Upper lobe of left lung (tissue), 6 donors: ENCODE results near the gene SIN3A. TPM values are rescaled to one million over a fixed set of nuclear protein-coding genes. Genes with fewer than 3 reads are reported as not detected.
A peak's percentile ranks its signal among the peaks of the same experiment; 100 is the strongest.

Experiments
- ATAC-seq, 2 donors: fragments of 200-7000 bp; cut with Tn5 transposase; one replicate each; pipeline ENCODE4 v1.9.1; 2022; ENCODE audit warnings: mild to moderate bottlenecking in 2 of 2, moderate library complexity in 2 of 2; ENCODE audit not compliant: low FRiP score in 2 of 2
- DNase-seq, 2 donors: peaks; one replicate each; pipeline ENCODE4 v3.0.0-alpha.2; 2019 to 2020
- H3K27ac ChIP-seq, 4 donors: fragments of 200-600 bp; sonication (generic); one replicate each; pipeline ENCODE4 v1.5.1; 2016 to 2019
- H3K27me3 ChIP-seq, 4 donors: fragments of 200-600 bp; sonication (generic); one replicate each; pipeline ENCODE4 v1.5.1; 2017 to 2019
- H3K36me3 ChIP-seq, 4 donors: fragments of 200-600 bp; sonication (generic); one replicate each; pipeline ENCODE4 v1.5.1; 2016 to 2019
- H3K4me1 ChIP-seq, 4 donors: fragments of 200-600 bp; sonication (generic); one replicate each; pipeline ENCODE4 v1.5.1; 2018 to 2019
- H3K4me3 ChIP-seq, 4 donors: fragments of 200-600 bp; sonication (generic); one replicate each; pipeline ENCODE4 v1.5.1; 2017 to 2019; ENCODE audit warnings: mild to moderate bottlenecking in 2 of 4, moderate library complexity in 1 of 4
- H3K9me3 ChIP-seq, 4 donors: fragments of 200-600 bp; sonication (generic); one replicate each; pipeline ENCODE4 v1.5.1; 2018 to 2019
- CTCF ChIP-seq, 6 experiments: fragments of 450-650 bp in 4 of 6; fragments of 200-600 bp in 2 of 6; sonication (generic) in 2 of 6; IDR thresholded peaks; one replicate each; pipeline ENCODE4 v1.5.1; 2016 to 2019; ENCODE audit warnings: antibody characterized with exemption in 6 of 6
- EP300 ChIP-seq, 4 donors: sonication (generic); formaldehyde crosslinking; IDR thresholded peaks; one replicate each; pipeline ENCODE4 v1.5.1; 2017; ENCODE audit warnings: antibody characterized with exemption in 4 of 4, control low read depth in 2 of 4
- POLR2A ChIP-seq, 4 donors: fragments of 450-650 bp; IDR thresholded peaks; one replicate each; pipeline ENCODE4 v1.5.1; 2016 to 2017; ENCODE audit warnings: antibody characterized with exemption in 4 of 4, mild to moderate bottlenecking in 2 of 4
- POLR2AphosphoS5 ChIP-seq, 2 donors: sonication (generic); formaldehyde crosslinking; IDR thresholded peaks; one replicate each; pipeline ENCODE4 v1.5.1; 2017; ENCODE audit warnings: antibody characterized with exemption in 2 of 2
- WGBS, 2 donors: methylation state at CpG; one replicate each; pipeline ENCODE4 v1.1.5; 2017 to 2018; 5-methylcytosine and 5-hydroxymethylcytosine counted together
- total RNA-seq, 6 donors: library from RNA; depleted of rRNA in 4 of 6; stranded (reverse); fragments of >200 nt in 4 of 6; gene quantifications; one replicate each; pipeline versions ENCODE4 v1.1.0 to v1.2.1, GENCODE V29; 2016 to 2021
- donor health status: DM: no; HTN: no; CAD: no; lungs with moderate emphysema.
- donor health status: DM: no; HTN: yes; CAD: no; lungs with severe emphysema.

The SIN3A gene
- total RNA-seq, 6 donors from 2014 or later, result 28.0 to 105 (median 56.6) TPM

DNA sequence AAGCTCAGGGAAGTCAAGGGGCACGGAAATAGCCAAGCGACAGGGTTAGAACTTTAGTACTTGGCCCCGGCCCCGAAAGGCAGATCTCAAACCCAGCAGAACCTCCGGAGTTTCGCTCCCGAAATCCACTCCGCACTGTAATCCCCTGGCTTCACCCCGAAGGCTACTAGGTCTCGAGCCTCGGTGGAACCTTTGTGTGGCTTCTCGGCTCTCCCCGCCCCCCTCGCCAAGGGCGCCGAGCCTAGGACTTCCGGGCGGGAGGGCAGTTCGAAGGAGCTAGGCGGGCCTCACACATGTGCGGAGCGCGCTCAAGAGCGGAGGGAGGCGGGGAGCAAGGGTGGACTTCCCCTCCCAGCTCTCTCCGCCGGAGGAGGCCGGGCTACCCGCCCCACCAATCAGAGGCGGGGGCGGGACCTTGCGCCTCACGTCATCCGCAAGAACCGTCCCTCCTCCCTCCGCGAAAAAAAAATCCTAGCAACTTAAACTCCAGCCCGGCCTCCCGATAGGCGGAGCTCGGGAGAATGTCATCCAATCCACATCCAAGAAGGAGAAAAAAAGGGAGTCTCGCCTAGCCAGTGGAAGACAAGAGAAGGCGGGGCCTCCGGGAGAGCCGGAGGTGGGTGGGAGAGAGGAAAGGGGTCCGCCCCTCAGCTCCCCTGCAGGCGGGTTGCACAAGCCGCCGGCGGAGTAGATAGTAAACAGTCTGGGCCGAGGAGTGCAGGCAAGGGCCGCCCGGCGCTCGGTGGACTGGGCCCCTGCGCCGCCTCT lies 2.4 kb upstream of the SIN3A start:
- H3K27me3 ChIP-seq, result no peaks in the 10 kb centered on the region
- H3K4me1 ChIP-seq, result peaks cover 23 to 47% (median 29%) of the 10 kb centered on the region in 4 donors
- H3K36me3 ChIP-seq, result no peaks in the 10 kb centered on the region
- H3K4me3 ChIP-seq, result peak overlapping the region; percentile 58 to 96 (median 88)
- DNase-seq, result peak; percentile 98
- peak overlapping the region; percentile 94 to 99 (median 98) for H3K27ac ChIP-seq
- peak in 2 of 6 experiments; percentile 11 to 22 for TF ChIP-seq CTCF (IDR thresholded peaks at IDR 0.05)
- peak; percentile 31 to 77 (median 60) for TF ChIP-seq POLR2A (IDR thresholded peaks at IDR 0.05)
- peak; percentile 85 for TF ChIP-seq POLR2AphosphoS5 (IDR thresholded peaks at IDR 0.05)
- TF ChIP-seq EP300 (IDR thresholded peaks at IDR 0.05), result peak in 1 of 4 donors; percentile 31
- no peaks in the 10 kb centered on the region for H3K9me3 ChIP-seq
- WGBS, 2 donors, result 0 to 1% methylated on average over 36 to 43 of the region's 57 CpGs
- ATAC-seq, result peak; percentile 74 to 90

DNA sequence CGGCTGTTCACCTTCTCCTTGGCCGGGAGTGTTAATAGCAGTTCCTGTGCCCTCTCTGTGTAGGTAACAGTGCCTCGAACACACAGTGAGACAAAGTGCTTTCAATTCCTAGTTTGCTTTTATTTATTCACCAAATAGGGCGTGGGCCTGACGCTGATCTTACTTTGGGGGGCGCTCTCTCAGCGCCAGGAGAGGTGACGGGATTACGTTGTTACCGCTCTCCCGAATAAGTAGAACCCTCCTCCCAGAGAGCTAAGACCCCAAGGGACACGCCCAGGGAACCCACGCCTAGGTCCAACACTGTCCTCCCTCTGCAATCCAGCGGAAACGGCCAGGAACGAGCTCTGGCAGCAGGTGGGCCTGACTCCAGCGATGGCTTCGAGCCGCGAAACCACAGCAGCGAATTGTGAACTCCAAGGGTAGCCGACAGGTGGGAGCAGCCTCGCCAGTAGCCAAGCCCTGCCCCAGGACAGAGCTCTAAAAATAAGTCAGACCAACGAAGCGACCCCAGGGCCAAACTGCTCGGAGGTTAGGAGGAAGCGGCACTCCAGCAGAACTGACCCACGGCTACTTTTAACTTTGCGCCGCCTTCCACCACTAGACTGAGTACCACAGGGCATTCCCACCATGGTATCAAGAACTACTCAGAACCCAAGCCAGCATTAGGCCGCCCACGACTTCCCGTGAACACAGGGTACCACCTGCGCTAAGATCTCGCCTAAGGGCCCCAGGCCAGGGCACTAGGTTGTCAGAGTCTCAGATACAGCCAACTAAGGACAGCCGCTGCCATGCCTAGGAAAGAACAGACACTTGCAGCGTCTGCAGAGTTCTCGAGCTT lies 1.6 kb upstream of the SIN3A start:
- no peak for TF ChIP-seq CTCF (IDR thresholded peaks at IDR 0.05)
- TF ChIP-seq POLR2AphosphoS5 (IDR thresholded peaks at IDR 0.05), result no peak
- no peak for TF ChIP-seq EP300 (IDR thresholded peaks at IDR 0.05)
- TF ChIP-seq POLR2A (IDR thresholded peaks at IDR 0.05), result no peak
- no peaks in the 10 kb centered on the region for H3K27me3 ChIP-seq
- no peaks in the 10 kb centered on the region for H3K9me3 ChIP-seq
- H3K4me3 ChIP-seq, result peak overlapping the region; percentile 58 to 96 (median 88)
- no peaks in the 10 kb centered on the region for H3K36me3 ChIP-seq
- H3K4me1 ChIP-seq, result peaks cover 23 to 55% (median 35%) of the 10 kb centered on the region in 4 donors
- 0 to 1% methylated on average over 15 to 36 of the region's 38 CpGs for WGBS, 2 donors
- ATAC-seq (no peak), DNase-seq (peak; percentile 53 to 59)
- peak overlapping the region; percentile 94 to 99 (median 98) for H3K27ac ChIP-seq

GRCh38 chr15:75452364-75452864 lies 924 bp upstream of the SIN3A start:
- peak; percentile 86 to 90 for DNase-seq
- peak overlapping the region; percentile 94 to 99 (median 98) for H3K27ac ChIP-seq
- no peaks in the 10 kb centered on the region for H3K36me3 ChIP-seq
- H3K4me3 ChIP-seq, result peak overlapping the region; percentile 58 to 96 (median 88)
- H3K9me3 ChIP-seq, result no peaks in the 10 kb centered on the region
- H3K4me1 ChIP-seq, result peaks cover 23 to 55% (median 37%) of the 10 kb centered on the region in 4 donors
- H3K27me3 ChIP-seq, result no peaks in the 10 kb centered on the region
- 0 to 1% methylated on average over 16 of the region's 16 CpGs for WGBS, 2 donors
- no peak for TF ChIP-seq CTCF (IDR thresholded peaks at IDR 0.05)
- TF ChIP-seq POLR2AphosphoS5 (IDR thresholded peaks at IDR 0.05), result peak in 1 of 2 donors; percentile 42
- TF ChIP-seq EP300 (IDR thresholded peaks at IDR 0.05), result peak in 1 of 4 donors; percentile 40
- peak in 2 of 4 donors; percentile 41 to 70 for TF ChIP-seq POLR2A (IDR thresholded peaks at IDR 0.05)
- peak; percentile 24 to 31 for ATAC-seq

DNA sequence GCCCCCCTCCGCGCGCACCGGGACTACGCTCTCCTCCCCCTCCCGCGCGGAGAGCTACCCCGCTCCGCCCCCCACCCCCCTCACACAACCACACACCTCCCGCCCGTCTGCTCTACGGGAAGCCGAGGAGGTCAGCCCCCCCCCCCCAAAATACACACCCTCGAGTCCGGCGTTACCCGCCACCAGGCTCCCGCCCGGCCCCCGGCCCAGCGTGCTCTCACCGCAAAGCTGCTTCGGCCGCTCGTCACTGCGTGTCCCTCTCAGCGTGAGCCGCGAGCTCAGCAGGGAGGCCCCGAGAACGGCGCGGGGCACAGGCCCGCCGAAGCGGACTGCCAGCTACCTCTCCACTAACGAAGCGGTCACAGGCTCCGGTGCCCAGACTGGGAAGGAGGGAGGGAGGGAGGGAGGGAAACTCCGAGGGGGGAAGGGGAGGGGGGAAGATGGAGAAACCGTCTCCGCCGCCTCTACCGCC lies 252 bp downstream of the SIN3A start:
- no peak for ATAC-seq
- 2% methylated on average over 11 of the region's 45 CpGs; no CpG with 5 or more reads in 1 of the 2 donors for WGBS, 2 donors
- Histone ChIP-seq H3K4me1 (peaks cover 27 to 54% (median 33%) of the 10 kb centered on the region in 4 donors), H3K9me3 (no peaks in the 10 kb centered on the region), H3K27me3 (no peaks in the 10 kb centered on the region), H3K4me3 (peak overlapping the region; percentile 73 to 96 (median 88)), H3K36me3 (no peaks in the 10 kb centered on the region), H3K27ac (peak overlapping the region; percentile 98 to 99 (median 99))
- DNase-seq, result peak in 1 of 2 donors; percentile 94
- TF ChIP-seq POLR2A (IDR thresholded peaks at IDR 0.05), result peak in 1 of 4 donors; percentile 29
- TF ChIP-seq POLR2AphosphoS5 (IDR thresholded peaks at IDR 0.05), result peak in 1 of 2 donors; percentile 4
- TF ChIP-seq EP300 (IDR thresholded peaks at IDR 0.05), result no peak
